ENCODE data around the gene NBR1.

DNA sequence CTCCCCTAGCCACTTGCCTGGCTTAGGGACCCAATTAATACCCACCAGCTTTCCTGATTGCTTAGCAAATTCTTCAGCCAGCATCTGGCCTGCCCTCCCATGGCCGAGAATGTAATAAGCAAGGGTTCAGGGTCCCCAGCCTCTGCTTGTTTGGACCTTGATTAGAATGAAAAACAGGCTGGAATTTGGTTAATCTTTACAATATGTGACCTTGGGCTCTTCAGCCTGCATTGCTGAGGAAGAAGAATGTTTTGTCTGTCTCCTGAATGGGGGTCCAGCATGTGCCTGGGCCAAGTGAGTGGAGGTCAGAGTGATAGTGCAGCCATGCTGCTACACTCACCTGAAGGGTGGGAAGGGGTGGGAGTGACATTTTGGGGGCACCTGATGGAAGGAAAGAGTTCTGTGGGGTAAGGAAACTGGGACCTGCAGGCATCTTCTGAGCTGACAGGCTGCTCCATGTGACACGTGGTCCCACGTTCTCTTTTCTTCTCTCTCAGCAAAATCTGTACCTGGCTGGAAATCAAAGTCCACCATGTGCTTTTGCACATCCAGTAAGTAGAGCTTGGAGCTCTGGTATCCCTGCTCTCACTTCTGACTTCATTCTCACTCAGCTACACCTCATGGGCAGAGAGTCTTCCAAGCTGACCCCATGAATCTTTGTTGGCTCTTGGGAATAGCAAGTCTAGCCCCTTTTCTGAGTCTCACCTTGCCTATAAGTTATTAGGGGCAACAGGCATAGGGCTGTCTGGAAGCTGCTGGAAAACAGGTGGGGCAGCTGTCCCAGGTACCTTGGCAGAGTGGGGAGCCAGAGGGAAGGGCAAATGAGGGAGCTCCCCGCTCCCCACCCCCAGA lies 46.0 kb downstream of the NBR1 start:
- TF ChIP-seq, protein P1, sequence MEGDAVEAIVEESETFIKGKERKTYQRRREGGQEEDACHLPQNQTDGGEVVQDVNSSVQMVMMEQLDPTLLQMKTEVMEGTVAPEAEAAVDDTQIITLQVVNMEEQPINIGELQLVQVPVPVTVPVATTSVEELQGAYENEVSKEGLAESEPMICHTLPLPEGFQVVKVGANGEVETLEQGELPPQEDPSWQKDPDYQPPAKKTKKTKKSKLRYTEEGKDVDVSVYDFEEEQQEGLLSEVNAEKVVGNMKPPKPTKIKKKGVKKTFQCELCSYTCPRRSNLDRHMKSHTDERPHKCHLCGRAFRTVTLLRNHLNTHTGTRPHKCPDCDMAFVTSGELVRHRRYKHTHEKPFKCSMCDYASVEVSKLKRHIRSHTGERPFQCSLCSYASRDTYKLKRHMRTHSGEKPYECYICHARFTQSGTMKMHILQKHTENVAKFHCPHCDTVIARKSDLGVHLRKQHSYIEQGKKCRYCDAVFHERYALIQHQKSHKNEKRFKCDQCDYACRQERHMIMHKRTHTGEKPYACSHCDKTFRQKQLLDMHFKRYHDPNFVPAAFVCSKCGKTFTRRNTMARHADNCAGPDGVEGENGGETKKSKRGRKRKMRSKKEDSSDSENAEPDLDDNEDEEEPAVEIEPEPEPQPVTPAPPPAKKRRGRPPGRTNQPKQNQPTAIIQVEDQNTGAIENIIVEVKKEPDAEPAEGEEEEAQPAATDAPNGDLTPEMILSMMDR (IDR thresholded peaks at IDR 0.05) = no peak
- TF ChIP-seq EP300 (IDR thresholded peaks at IDR 0.05) = no peak

Measured in ovary (tissue), 3 donors.